Right atrium auricular region (tissue), 2 donors: ENCODE measurements around the gene SNTB2. TPM values are rescaled to one million over a fixed set of nuclear protein-coding genes. Genes with fewer than 3 reads are reported as not detected.

ENCODE experiments used
- DNase-seq: peaks from one replicate; pipeline ENCODE4 v3.0.0-alpha.2; 2019; ENCODE audit warnings: low spot score
- H3K27ac ChIP-seq, 2 donors: fragments of 200-600 bp; sonication (generic); 1 replicate in 1 of 2; 2 replicates in 1 of 2; pipeline ENCODE4 v1.5.1; 2016 to 2019
- H3K27me3 ChIP-seq, 2 donors: fragments of 200-600 bp; sonication (generic); one replicate each; pipeline versions ENCODE4 v1.5.1 to v1.6.0; 2017 to 2019
- H3K36me3 ChIP-seq: fragments of 200-600 bp; sonication (generic); one replicate; pipeline ENCODE4 v1.5.1; 2016
- H3K4me1 ChIP-seq, 2 donors: fragments of 200-600 bp; sonication (generic); one replicate each; pipeline versions ENCODE4 v1.5.1 to v1.6.0; 2017 to 2019
- H3K4me3 ChIP-seq, 2 donors: fragments of 200-600 bp; sonication (generic); 1 replicate in 1 of 2; 2 replicates in 1 of 2; pipeline ENCODE4 v1.5.1; 2017 to 2019; ENCODE audit warnings: mild to moderate bottlenecking in 1 of 2, moderate library complexity in 1 of 2
- H3K9me3 ChIP-seq, 2 donors: fragments of 200-600 bp; sonication (generic); one replicate each; pipeline ENCODE4 v1.5.1; 2019
- total RNA-seq, 2 donors: library from RNA; depleted of rRNA; stranded (reverse); fragments of >200 nt; gene quantifications; one replicate each; pipeline ENCODE4 v1.1.0, GENCODE V29; 2016
- TF ChIP-seq, protein P1 (sequence below), 2 donors: fragments of 200-600 bp; sonication (generic); IDR thresholded peaks; one replicate each; pipeline ENCODE4 v1.5.1; 2019; ENCODE audit warnings: antibody characterized with exemption in 2 of 2

SNTB2 gene
- total RNA-seq, 2 donors from 2014 or later: 12.3 to 35.1 TPM

DNA sequence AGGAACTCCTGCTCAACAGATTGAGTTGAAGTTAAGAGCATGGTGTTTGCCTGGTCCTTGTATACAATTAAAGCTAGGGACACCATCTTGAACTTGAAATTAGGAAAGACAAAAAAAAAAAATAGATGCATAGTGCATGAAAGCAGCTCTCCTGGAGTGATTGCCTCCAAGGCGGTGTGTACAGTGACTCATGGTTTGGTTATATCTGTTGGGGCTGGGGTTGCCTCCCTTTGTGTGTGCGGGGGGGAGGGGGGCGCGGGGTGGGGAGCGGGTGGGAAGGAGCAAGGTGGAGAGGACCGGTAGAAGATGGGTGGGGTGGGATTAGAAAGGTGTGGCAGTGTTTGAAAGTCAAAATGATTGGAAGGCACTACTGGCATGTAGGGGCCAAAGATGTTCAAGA is 161.3 kb downstream of the SNTB2 start:
- TF ChIP-seq, protein P1, sequence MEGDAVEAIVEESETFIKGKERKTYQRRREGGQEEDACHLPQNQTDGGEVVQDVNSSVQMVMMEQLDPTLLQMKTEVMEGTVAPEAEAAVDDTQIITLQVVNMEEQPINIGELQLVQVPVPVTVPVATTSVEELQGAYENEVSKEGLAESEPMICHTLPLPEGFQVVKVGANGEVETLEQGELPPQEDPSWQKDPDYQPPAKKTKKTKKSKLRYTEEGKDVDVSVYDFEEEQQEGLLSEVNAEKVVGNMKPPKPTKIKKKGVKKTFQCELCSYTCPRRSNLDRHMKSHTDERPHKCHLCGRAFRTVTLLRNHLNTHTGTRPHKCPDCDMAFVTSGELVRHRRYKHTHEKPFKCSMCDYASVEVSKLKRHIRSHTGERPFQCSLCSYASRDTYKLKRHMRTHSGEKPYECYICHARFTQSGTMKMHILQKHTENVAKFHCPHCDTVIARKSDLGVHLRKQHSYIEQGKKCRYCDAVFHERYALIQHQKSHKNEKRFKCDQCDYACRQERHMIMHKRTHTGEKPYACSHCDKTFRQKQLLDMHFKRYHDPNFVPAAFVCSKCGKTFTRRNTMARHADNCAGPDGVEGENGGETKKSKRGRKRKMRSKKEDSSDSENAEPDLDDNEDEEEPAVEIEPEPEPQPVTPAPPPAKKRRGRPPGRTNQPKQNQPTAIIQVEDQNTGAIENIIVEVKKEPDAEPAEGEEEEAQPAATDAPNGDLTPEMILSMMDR (IDR thresholded peaks at IDR 0.05): no peak
- Histone ChIP-seq H3K4me1 (no peaks in the 10 kb centered on the region), H3K36me3 (peaks cover 5% of the 10 kb centered on the region), H3K9me3 (no peaks in the 10 kb centered on the region), H3K27me3 (no peaks in the 10 kb centered on the region), H3K27ac (no peak overlapping the region), H3K4me3 (no peak overlapping the region)
- DNase-seq: no peak

DNA sequence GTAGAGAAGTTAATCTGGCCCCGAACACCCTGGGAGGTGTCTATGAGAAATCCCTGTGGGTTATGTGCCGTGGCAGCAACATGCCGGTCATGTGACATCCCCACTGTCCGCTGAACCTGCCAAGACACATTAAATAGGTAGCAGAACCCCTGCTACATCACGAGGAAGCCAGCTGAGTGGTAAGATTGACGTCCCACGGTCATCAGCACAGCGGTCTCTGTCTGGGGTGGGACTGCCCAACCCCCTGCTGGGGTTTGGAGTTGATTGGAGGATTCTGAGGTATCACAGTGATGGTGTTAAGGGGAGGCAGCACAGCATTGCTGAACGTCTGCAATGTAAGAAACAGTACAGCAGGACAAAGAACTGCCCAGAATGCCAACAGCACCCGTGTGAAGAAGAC is 162.6 kb downstream of the SNTB2 start:
- Histone ChIP-seq H3K27ac (no peak overlapping the region), H3K27me3 (no peaks in the 10 kb centered on the region), H3K4me3 (no peak overlapping the region), H3K4me1 (no peaks in the 10 kb centered on the region), H3K36me3 (peaks cover 5% of the 10 kb centered on the region), H3K9me3 (no peaks in the 10 kb centered on the region)
- no peak for DNase-seq
- TF ChIP-seq, protein P1 (IDR thresholded peaks at IDR 0.05): no peak

DNA sequence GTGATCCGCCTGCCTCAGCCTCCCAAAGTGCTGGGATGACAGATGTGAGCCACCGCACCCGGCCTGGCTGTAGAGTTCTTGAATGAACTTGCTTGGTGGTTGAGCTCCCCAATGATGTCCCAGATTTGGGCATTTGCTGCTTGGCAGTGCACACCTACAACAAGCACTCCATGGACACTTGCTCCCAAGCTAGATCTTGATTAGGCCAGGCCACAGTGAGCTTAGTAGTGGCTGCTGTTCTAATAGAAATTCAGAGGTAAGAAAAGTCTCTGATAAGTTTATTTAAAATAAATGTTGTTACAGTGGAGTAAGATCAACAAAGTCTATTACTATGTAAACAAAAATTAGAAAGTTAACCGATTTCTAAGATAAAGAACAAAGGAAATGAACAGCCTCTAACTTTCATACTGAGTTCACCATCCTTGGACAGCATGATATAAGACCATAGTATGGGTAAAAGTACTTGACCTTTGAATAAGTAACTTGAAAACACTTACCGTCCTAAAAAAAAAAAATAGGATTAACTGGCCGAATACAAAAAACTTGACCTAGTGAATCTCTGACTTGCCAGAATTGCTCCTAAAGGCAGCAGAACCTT is 163.7 kb downstream of the SNTB2 start:
- no peak overlapping the region for H3K4me3 ChIP-seq
- no peaks in the 10 kb centered on the region for H3K9me3 ChIP-seq
- peaks cover 8% of the 10 kb centered on the region for H3K36me3 ChIP-seq
- no peak for DNase-seq
- TF ChIP-seq, protein P1 (IDR thresholded peaks at IDR 0.05): no peak
- H3K4me1 ChIP-seq: no peaks in the 10 kb centered on the region
- no peaks in the 10 kb centered on the region for H3K27me3 ChIP-seq
- H3K27ac ChIP-seq: no peak overlapping the region

DNA sequence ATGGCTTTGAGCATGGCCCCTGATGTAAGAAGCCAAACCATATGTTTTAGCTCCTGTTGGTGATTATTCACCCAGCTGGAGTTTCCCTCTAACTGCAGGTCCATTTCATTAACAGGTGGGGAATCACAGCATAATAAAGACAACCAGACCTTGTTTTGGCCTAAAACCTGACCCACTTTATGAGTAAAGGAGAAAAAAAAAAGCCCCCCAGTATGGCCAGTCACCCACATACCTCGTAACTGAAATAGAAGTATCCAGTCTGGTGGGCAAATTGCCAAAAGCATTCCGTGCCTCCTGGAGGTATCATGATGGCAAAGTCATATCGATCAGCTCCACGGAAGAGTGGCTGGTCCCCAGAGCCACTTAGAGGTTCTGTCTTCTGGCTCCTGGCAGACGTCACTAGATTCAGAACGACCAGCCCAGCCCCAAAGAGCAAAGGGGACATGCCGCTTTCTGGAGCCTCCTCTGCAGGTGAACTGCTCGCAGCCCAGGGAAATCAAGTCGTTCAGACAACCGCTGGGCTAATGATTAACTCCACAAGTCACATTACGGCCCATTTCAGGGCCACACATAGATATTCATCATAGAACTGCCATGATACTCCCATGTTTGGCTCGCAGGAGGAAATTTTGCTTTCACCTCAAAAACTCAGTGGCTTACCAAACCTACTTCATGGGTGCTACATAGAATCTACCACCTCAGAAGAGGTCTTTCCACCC is 164.5 kb downstream of the SNTB2 start, which contains the start of gene TMED6:
Gene TMED6 (minus strand): TSS at position 478 of the 719 bp plus-strand sequence. CDS start 33 bp downstream, at position 445.
- Histone ChIP-seq H3K36me3 (peaks cover 16% of the 10 kb centered on the region), H3K4me3 (no peak within 1 kb of the TSS), H3K4me1 (no peaks in the 10 kb centered on the region), H3K27me3 (no peaks in the 10 kb centered on the region), H3K9me3 (no peaks in the 10 kb centered on the region), H3K27ac (no peak within 1 kb of the TSS)
- DNase-seq: no peak
- TF ChIP-seq, protein P1 (IDR thresholded peaks at IDR 0.05): no peak

Other genes starting within 250 kb of the SNTB2 start
- under 1 TPM; 0.11 to 0.28 TPM for gene HAS3, start 81.5 kb upstream of the SNTB2 start, total RNA-seq
- gene CHTF8, start 54.6 kb upstream of the SNTB2 start, total RNA-seq: 10 to 100 TPM; 49.4 to 60.5 TPM
- 10 to 100 TPM; 11.4 to 29.6 TPM for gene UTP4, start 54.5 kb upstream of the SNTB2 start, total RNA-seq
- 10 to 100 TPM; 25.4 to 36.4 TPM for gene VPS4A, start 124.2 kb downstream of the SNTB2 start, total RNA-seq
- gene PDF, start 143.4 kb downstream of the SNTB2 start, total RNA-seq: 10 to 100 TPM; 11.8 to 12.8 TPM
- gene COG8, start 152.4 kb downstream of the SNTB2 start, total RNA-seq: 10 to 100 TPM; 24.4 to 31.8 TPM
- gene NIP7, start 152.6 kb downstream of the SNTB2 start, total RNA-seq: 1 to 10 TPM; 5.9 to 6.6 TPM
- gene TMED6, start 164.6 kb downstream of the SNTB2 start, total RNA-seq: not detected
- gene TERF2, start 198.8 kb downstream of the SNTB2 start, total RNA-seq: 10 to 100 TPM; 17.1 to 19.2 TPM
- gene CYB5B, start 237.5 kb downstream of the SNTB2 start, total RNA-seq: 10 to 100 TPM; 29.4 to 31.9 TPM